HG03097 (cell line): ENCODE results near the gene PTPRN2.
"Not testable (repeated sequence)": the region's sequence is repeated elsewhere in the genome, so short reads cannot be mapped to it uniquely, and the experiment has no call there.

ENCODE experiments used
- ATAC-seq: cut with Tn5 transposase; IDR thresholded peaks from one replicate; pipeline ENCODE4 v1.9.1; 2021; ENCODE audit not compliant: unreplicated experiment, low FRiP score

The PTPRN2 gene

GRCh38 chr7:157898261-157898660 lies 689.4 kb downstream of the PTPRN2 start:
- no peak for ATAC-seq

GRCh38 chr7:157897681-157898080 lies 689.9 kb downstream of the PTPRN2 start:
- no peak for ATAC-seq

DNA sequence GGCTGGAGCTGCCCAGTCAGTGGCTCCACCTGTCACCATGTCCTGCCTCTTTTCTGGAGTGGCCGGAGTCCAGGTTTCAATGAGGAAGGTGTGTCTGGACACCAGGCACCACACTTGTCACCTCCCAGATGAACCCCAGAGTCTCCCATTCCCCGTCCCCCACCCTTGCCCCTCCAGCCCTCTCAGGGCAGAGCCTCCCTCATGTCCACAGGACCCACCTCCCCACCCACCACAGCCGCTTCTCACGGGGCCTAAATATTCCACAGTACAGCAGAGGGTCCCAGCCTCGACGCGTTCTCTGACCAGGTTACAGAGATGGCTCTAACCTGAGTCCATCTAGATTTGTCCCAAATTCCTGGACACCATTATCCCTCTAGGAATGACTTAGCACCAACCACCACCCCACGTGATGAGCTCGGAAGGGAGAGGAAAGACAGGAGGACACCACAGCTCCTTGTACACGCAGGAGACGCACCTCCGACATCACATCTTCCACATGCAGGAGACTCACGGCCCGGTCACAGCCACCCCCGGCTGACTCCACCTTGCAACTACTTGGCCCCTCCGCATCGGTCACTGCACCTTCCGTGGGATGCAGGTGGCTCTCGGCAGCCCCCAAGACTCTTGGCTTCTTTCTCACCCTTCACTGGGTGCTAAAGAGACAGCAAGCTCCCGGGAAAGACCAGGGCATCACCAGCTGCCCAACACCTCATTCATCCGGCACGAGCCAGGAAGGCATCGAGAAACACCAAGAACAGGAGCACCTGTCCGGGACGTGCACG lies 690.7 kb downstream of the PTPRN2 start:
- ATAC-seq = no peak

DNA sequence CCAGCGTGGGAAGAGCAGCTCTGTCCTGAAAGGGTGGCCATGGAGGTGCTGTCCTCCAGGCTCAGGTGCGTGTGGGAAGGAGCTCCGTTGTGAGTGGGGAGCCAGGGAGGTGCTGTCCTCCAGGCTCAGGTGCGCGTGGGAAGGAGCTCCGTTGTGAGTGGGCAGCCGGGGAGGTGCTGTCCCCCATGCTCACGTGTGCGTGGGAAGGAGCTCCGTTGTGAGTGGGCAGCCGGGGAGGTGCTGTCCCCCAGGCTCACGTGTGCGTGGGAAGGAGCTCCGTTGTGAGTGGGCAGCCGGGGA lies 691.3 kb downstream of the PTPRN2 start:
- not testable (repeated sequence) for ATAC-seq

GRCh38 chr7:157895520-157896375 lies 691.9 kb downstream of the PTPRN2 start:
- no peak for ATAC-seq

GRCh38 chr7:157895098-157895497 lies 692.5 kb downstream of the PTPRN2 start:
- ATAC-seq = not testable (repeated sequence)

- no peak for ATAC-seq
These were observed 694.0 kb downstream of the PTPRN2 start for GRCh38 chr7:157893535-157894044.

- ATAC-seq = no peak
These were observed 694.7 kb downstream of the PTPRN2 start for GRCh38 chr7:157892751-157893523.

DNA sequence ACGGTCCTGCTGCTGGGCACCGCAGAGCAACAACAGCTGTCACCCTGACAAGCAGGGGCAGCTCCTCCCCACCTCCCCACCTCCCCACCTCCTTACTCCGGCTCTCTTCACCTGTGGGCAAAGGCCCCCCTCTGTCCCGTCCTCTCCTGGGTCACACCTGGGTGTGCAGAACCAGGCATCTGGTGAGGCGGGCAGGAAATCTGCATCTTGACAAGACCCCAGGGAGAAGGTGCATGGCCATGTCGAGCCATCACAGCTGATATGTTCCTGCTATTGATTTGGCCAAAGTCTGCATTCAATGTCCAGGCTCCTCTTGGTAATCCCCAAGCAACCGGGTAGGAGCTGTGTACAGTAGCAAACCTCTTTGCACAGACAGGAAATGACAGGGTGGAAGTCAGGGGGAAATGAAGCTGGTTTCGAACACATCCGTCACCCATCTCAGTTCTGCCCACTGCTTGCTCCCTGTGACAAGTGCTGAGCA lies 696.7 kb downstream of the PTPRN2 start:
- ATAC-seq = no peak

DNA sequence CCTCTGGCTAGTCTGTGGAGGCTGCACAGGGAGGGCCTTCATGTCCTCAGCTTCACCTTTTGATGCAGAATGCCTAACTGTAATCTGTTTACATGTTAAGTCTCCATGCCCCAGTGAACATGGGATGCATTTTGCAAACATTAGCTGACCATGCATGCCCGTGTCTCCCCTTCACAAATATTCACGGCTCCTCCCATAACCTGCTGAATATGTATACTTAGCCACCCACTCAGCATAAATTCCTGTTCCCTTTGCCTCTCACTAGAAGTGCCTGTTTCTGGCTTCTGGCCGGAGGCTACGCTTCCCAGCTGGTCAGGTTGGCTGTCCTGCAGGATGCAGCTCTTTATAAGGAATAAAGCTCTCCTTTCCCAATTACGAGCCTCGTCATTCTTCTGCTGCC lies 698.1 kb downstream of the PTPRN2 start:
- ATAC-seq = no peak

GRCh38 chr7:157888579-157888978 lies 699.0 kb downstream of the PTPRN2 start:
- ATAC-seq = no peak

DNA sequence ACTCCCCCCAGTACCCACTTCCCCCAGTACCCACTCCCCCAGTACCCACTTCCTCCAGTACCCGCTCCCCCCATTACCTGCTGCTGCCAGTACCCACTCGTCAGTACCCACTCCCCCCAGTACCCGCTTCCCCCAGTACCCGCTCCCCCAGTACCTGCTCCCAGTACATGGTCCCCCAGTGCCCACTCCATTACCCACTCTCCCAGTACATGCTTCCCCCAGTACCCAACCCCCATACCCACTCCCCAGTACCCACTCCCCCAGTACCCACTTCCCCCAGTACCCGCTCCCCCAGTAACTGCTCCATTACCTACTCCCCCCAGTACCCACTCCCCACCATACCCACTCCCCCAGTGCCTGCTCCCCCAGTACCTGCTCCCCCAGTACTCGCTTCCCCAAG lies 700.2 kb downstream of the PTPRN2 start:
- no peak for ATAC-seq

- no peak for ATAC-seq
These were observed 700.9 kb downstream of the PTPRN2 start for GRCh38 chr7:157886711-157887110.

DNA sequence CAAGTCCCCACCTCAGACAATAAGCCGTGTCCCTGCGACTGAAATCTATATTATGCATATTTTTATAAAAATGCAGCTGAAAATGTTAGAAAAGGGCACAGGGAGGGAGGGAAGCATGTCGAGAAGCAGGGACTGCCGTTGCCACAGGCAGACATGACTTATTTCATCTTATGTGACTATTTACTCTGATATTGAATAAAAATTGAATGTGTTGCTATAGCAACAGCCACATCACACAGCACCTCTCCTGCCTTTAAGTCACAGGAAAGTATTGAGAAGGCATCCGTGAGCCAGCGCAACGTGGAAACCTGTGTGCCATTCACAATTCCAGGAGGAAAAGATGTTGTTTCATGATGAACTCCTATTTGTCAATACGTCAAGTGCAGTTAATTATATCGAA lies 701.4 kb downstream of the PTPRN2 start:
- ATAC-seq = no peak

DNA sequence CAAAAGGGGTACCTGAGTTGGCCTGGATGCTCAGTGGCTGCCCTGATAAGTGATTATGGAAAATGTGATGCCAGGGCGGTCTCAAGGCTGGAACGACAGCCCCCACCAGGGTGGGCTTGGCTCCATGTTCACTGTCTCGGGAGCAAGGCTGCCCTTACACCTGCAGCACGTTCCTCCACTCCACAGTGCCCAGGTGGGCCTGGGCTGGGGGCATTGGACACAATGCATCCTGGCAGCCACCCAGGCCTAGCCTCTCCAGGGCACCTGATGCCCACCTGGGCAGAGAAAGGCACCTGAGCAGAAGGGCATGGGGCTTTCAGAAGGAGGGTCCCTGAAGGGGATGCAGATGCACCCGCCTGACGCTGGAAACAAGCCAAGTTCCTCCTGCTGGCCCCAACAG lies 702.5 kb downstream of the PTPRN2 start:
- ATAC-seq = no peak

DNA sequence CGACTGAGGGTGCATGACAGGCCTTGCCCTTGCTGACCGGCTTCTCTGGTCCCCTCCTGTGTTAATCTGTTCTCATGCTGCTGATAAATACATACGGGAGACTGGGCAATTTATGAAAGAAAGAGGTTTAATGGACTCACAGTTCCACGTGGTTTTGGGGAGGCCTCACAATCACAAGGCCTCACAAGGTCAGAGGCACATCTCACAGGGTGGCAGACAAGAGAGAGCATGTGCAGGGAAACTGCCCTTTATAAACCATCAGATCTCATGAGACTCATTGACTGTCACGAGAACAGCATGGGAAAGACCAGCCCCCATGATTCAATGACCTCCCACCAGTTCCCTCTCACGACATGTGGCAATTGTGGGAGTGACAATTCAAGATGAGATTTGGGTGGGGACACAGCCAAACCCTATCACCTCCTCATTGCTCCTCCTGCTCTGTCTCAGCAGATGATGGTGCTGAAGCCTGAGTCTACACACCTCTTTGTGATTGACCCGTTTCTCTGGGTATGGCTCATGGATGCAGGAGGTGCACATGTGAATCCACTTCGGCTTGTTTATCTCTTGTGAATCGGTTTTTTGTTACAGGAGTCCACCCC lies 703.1 kb downstream of the PTPRN2 start:
- ATAC-seq = no peak

- no peak for ATAC-seq
These were observed 706.4 kb downstream of the PTPRN2 start for GRCh38 chr7:157881048-157881771.

DNA sequence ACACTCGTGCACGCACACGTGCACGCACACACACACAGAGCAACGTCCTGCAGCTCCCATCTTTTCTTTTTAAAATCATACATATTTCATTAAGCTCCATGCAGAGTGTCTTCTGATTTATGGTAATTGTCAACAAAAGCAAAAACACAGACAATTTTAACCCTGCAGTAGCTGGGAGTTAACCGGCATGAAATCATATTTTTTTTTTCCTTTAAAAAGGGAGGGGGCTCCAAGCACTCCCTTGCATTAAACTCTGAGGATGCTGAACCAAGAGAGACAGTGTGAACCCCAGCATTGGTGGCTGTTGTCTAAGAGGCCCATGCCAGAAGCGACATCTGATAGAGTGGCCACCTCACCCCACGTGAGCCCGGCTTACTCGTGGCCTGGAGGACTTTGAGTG lies 708.2 kb downstream of the PTPRN2 start:
- ATAC-seq = no peak

DNA sequence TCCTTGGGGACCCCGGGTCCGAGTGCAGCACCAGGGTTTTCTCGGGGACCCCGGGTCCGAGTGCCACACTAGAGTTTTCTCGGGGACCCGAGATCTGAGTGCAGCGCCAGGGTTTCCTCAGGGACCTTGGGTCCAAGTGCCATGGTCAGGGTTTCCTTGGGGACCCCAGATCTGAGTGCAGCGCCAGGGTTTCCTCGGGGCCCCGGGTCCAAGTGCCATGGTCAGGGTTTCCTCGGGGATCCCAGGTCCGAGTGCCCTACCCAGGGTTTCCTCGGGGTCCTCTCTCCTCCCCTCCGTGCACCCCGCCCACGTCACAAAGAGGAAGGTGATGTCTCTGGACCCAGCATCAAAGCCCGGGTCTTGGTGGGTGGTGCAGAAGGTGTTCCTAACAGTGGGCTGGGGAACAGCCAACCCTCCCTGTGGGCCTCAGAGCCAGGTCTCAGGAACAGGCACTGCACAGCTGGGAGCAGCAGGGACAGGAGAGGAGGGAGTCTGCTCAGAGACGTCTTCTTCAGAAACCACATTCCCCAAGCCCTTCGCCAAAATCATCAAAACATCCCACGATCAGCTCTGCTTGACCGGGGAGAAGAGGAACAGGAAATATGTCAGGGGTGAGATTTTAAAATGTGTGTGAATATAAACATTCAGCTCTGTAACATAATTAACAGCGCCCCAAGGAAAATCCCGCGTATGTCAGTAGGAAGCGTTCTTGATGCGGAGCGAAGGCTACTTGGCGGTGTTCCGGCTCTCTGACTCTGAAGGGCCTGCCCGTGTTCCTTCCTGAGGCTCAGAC lies 710.1 kb downstream of the PTPRN2 start:
- ATAC-seq = no peak
